IMR-90 (cell line): ENCODE data around the gene CFAP92. TPM values are rescaled to one million over a fixed set of nuclear protein-coding genes. Genes with fewer than 3 reads are reported as not detected.

Experiments
- ATAC-seq: fragments of 200-7000 bp; cut with Tn5 transposase; 2 replicates; pipeline ENCODE4 v1.9.1; 2020; ENCODE audit warnings: low read depth, mild to moderate bottlenecking, moderate library complexity
- BruUV-seq: library from RNA; stranded (reverse); fragments of 400-500 nt; replicated peaks from 2 replicates; lab custom pipeline; 2021; lab: Mats Ljungman, UMichigan
- CTCF ChIA-PET: fragments of 300-600 bp; formaldehyde crosslinking; extraction: SDS; loops from one replicate; lab custom pipeline; 2021; ENCODE audit warnings: antibody characterized with exemption; lab: Yijun Ruan, JAX
- POLR2A ChIA-PET: fragments of 300-600 bp; sonication (Branson Sonifier 250); formaldehyde crosslinking; loops from one replicate; lab custom pipeline; 2022; ENCODE audit warnings: antibody characterized with exemption; ENCODE audit not compliant: unreplicated experiment; lab: Charles Lee
- DNase-seq: peaks from one replicate; pipeline ENCODE4 v3.0.0; 2013
- H2AFZ ChIP-seq: replicated peaks from 2 replicates; pipeline ENCODE3; 2013; ENCODE audit warnings: low read length, mild to moderate bottlenecking; ENCODE audit not compliant: poor library complexity
- H2AK5ac ChIP-seq: 2 replicates; pipeline ENCODE4 v1.6.1; 2013; ENCODE audit warnings: low read depth, low read length, inconsistent platforms
- H2AK9ac ChIP-seq: replicated peaks from 2 replicates; pipeline ENCODE3; 2013; ENCODE audit warnings: mild to moderate bottlenecking, low read depth, low read length, moderate library complexity; ENCODE audit not compliant: poor library complexity
- H2BK120ac ChIP-seq: 2 replicates; pipeline ENCODE4 v1.6.1; 2013; ENCODE audit warnings: low read depth, low read length, inconsistent platforms
- H2BK15ac ChIP-seq: 3 replicates; pipeline ENCODE4 v1.6.1; 2013; ENCODE audit warnings: low read depth, low read length, inconsistent platforms
- H2BK20ac ChIP-seq: 2 replicates; pipeline ENCODE4 v1.6.1; 2013; ENCODE audit warnings: low read depth, mild to moderate bottlenecking, inconsistent platforms, low read length, moderate library complexity
- H2BK5ac ChIP-seq: 2 replicates; pipeline ENCODE4 v1.6.1; 2013; ENCODE audit warnings: mild to moderate bottlenecking, low read depth, low read length, inconsistent platforms; ENCODE audit not compliant: poor library complexity, severe bottlenecking
- H3K14ac ChIP-seq: replicated peaks from 2 replicates; pipeline ENCODE4 v1.6.1; 2013; ENCODE audit warnings: low read depth, low read length, inconsistent platforms
- H3K18ac ChIP-seq: 2 replicates; pipeline ENCODE4 v1.6.1; 2013; ENCODE audit warnings: low read depth, low read length, control low read depth
- H3K23ac ChIP-seq: 2 replicates; pipeline ENCODE4 v1.6.1; 2013; ENCODE audit warnings: low read depth, low read length, inconsistent platforms
- H3K27ac ChIP-seq: 2 replicates; pipeline ENCODE4 v1.5.1; 2013; ENCODE audit warnings: mild to moderate bottlenecking, control low read depth, low read length; ENCODE audit not compliant: insufficient read depth
- H3K27me3 ChIP-seq: 2 replicates; pipeline ENCODE4 v1.6.1; 2013; ENCODE audit warnings: low read length; ENCODE audit not compliant: control insufficient read depth, insufficient read depth
- H3K36me3 ChIP-seq: 2 replicates; pipeline ENCODE4 v1.6.1; 2013; ENCODE audit warnings: low read length, mixed read lengths; ENCODE audit not compliant: control insufficient read depth, insufficient read depth
- H3K4ac ChIP-seq: 2 replicates; pipeline ENCODE4 v1.6.1; 2013; ENCODE audit warnings: low read depth, low read length, inconsistent platforms
- H3K4me1 ChIP-seq: 2 replicates; pipeline ENCODE4 v1.6.1; 2013; ENCODE audit warnings: low read length, mixed read lengths; ENCODE audit not compliant: control insufficient read depth, insufficient read depth
- H3K4me2 ChIP-seq: 2 replicates; pipeline ENCODE4 v1.6.1; 2013; ENCODE audit warnings: low read depth, mild to moderate bottlenecking, control low read depth, low read length, moderate library complexity
- H3K4me3 ChIP-seq: 2 replicates; pipeline ENCODE4 v1.5.1; 2013; ENCODE audit warnings: low read depth, mild to moderate bottlenecking, control low read depth, low read length, moderate library complexity; ENCODE audit not compliant: insufficient read depth
- H3K56ac ChIP-seq: 2 replicates; pipeline ENCODE4 v1.6.1; 2013; ENCODE audit warnings: low read length, inconsistent platforms; ENCODE audit not compliant: insufficient read depth; ENCODE audit errors: extremely low read depth
- H3K79me1 ChIP-seq, 2 experiments: 2 replicates each; pipeline ENCODE4 v1.6.1; 2013; ENCODE audit warnings: low read length in 2 of 2, inconsistent platforms in 1 of 2, low read depth in 1 of 2
- H3K9ac ChIP-seq: 2 replicates; pipeline ENCODE4 v1.6.1; 2013; ENCODE audit warnings: low read depth, low read length, control low read depth
- H3K9me1 ChIP-seq: 2 replicates; pipeline ENCODE4 v1.6.1; 2013; ENCODE audit warnings: low read length, inconsistent platforms; ENCODE audit not compliant: insufficient read depth
- H3K9me3 ChIP-seq: 2 replicates; pipeline ENCODE4 v1.6.1; 2013; ENCODE audit warnings: low read length; ENCODE audit not compliant: control insufficient read depth, insufficient read depth
- H4K20me1 ChIP-seq: 2 replicates; pipeline ENCODE4 v1.6.1; 2013; ENCODE audit warnings: low read length, inconsistent platforms; ENCODE audit not compliant: insufficient read depth
- H4K5ac ChIP-seq: 2 replicates; pipeline ENCODE4 v1.6.1; 2013; ENCODE audit warnings: mild to moderate bottlenecking, low read depth, low read length, control low read depth
- H4K8ac ChIP-seq, 2 experiments: 2 replicates each; pipeline ENCODE4 v1.6.1; 2013; ENCODE audit warnings: low read depth in 2 of 2, low read length in 2 of 2, control low read depth in 1 of 2, inconsistent platforms in 1 of 2
- H4K91ac ChIP-seq: 2 replicates; pipeline ENCODE4 v1.6.1; 2013; ENCODE audit warnings: low read depth, low read length, inconsistent platforms; ENCODE audit not compliant: insufficient read depth
- BHLHE40 ChIP-seq: fragments of 150-350 bp; IDR thresholded peaks from 2 replicates; pipeline ENCODE4 v1.6.1; 2016; ENCODE audit warnings: mild to moderate bottlenecking, low read depth, low read length
- CHD1 ChIP-seq: IDR thresholded peaks from 2 replicates; pipeline ENCODE4 v1.6.1; 2012; ENCODE audit warnings: low read depth, low read length, improper control_type of control experiment
- MAFK ChIP-seq: IDR thresholded peaks from 2 replicates; pipeline ENCODE4 v1.6.1; 2012; ENCODE audit warnings: low read depth, low read length, improper control_type of control experiment
- SMC3 ChIP-seq: fragments of 150-350 bp; IDR thresholded peaks from 2 replicates; pipeline ENCODE4 v1.6.1; 2016; ENCODE audit warnings: low read depth, mild to moderate bottlenecking, antibody characterized with exemption, low read length, moderate library complexity
- WGBS, 2 experiments: methylation state at CpG; one replicate each; pipeline versions ENCODE4 v1.1.5 to v1.1.7; 2013; ENCODE audit warnings: missing lambda C conversion rate in 2 of 2; ENCODE audit not compliant: insufficient read length in 1 of 2; ENCODE audit errors: extremely low coverage in 2 of 2; 5-methylcytosine and 5-hydroxymethylcytosine counted together
- dilution Hi-C: fragments of 300-500 bp; cut with HindIII; formaldehyde crosslinking; loops from one replicate; pipeline ENCODE4 v1.14.3; 2018; ENCODE audit warnings: low sequenced_read_pairs; ENCODE audit not compliant: unreplicated experiment
- in situ Hi-C: fragments of 300-500 bp; cut with MboI; formaldehyde crosslinking; loops from 3 replicates; pipeline ENCODE4 v1.14.3; 2019; ENCODE audit warnings: low sequenced_read_pairs, inconsistent platforms, mixed read lengths
- intact Hi-C: fragments of 100-400 bp; cut with micrococcal nuclease; formaldehyde crosslinking; loops from 2 replicates; pipeline ENCODE4 v1.10.0; 2022
- polyA plus RNA-seq, 3 experiments: library from polyadenylated mRNA; depleted of rRNA; stranded (reverse); fragments of >200 nt; gene quantifications; 2 replicates each; pipeline ENCODE4 v1.2.3, GENCODE V29; 2012; ENCODE audit warnings: low replicate concordance in 1 of 3
- total RNA-seq: library from RNA; depleted of rRNA; stranded (reverse); fragments of >200 nt; gene quantifications from 2 replicates; pipeline ENCODE4 v1.2.3, GENCODE V29; 2012
- TF ChIP-seq, protein P1 (sequence below): fragments of 150-350 bp; IDR thresholded peaks from 2 replicates; pipeline ENCODE4 v1.6.1; 2016; ENCODE audit warnings: low read depth, mild to moderate bottlenecking, low read length, moderate library complexity, borderline replicate concordance

Gene CFAP92
- total and polyA plus RNA-seq, 2 of the 4 experiments (the other 2 are of a cell fraction) = not detected

DNA sequence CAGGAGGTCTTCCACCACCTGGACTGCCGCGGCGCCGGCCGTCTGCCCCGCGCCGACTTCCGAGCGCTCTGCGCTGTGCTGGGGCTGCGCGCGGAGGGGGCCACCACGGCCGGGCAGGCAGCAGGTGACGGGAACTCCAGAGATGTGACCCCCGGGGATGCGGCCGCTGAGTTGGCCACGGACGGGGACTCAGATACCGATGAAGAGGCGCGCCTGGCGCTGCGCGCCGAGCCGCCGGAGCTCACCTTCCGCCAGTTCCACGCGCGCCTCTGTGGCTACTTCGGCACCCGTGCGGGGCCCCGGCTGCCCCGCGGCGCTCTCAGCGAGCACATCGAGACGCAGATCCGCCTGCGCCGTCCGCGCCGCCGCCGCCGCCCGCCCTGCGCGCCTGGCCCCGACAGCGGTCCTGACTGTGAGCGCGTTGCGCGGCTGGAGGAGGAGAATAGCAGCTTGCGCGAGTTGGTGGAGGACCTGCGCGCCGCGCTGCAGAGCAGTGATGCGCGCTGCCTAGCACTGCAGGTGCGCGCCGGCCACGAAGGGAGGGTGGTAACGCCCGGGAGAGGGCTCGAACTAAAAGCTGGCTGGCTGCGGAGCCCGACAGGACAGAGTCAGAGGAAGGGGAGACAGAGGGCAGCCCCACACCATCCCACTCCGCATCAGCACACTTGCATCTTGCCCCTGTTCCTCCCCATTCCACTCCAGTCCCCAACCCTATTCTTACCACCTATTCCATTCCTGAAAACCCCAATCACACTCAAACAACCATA lies 8.1 kb upstream of the CFAP92 start:
- WGBS, 2 experiments = 2% methylated on average over 42 of the region's 81 CpGs; no CpG with 5 or more reads in 1 of the 2 experiments

More for the DNA sequence above, 8.1 kb upstream of the CFAP92 start:
- no peak overlapping the region for H3K4ac ChIP-seq
- no peak overlapping the region for H2BK5ac ChIP-seq
- dilution Hi-C loops = no loop called here
- H2BK15ac ChIP-seq = no peak overlapping the region
- H3K79me1 ChIP-seq = no peaks in the 10 kb centered on the region
- H3K9ac ChIP-seq = no peak overlapping the region
- H3K14ac ChIP-seq = no peak overlapping the region
- no peak overlapping the region for H3K27ac ChIP-seq
- intact Hi-C loops = no loop called here
- H4K5ac ChIP-seq = no peak overlapping the region
- no TSS peak for BruUV-seq
- DNase-seq = no peak
- H2BK120ac ChIP-seq = no peak overlapping the region
- no peaks in the 10 kb centered on the region for H4K20me1 ChIP-seq
- H3K4me2 ChIP-seq = peak overlapping the region; percentile 56
- H3K4me3 ChIP-seq = peak overlapping the region; percentile 21; the same call in 1 of the 2 replicates
- H3K23ac ChIP-seq = no peak overlapping the region
- no peak for TF ChIP-seq MAFK
- no peak for TF ChIP-seq SMC3
- TF ChIP-seq, protein P1, sequence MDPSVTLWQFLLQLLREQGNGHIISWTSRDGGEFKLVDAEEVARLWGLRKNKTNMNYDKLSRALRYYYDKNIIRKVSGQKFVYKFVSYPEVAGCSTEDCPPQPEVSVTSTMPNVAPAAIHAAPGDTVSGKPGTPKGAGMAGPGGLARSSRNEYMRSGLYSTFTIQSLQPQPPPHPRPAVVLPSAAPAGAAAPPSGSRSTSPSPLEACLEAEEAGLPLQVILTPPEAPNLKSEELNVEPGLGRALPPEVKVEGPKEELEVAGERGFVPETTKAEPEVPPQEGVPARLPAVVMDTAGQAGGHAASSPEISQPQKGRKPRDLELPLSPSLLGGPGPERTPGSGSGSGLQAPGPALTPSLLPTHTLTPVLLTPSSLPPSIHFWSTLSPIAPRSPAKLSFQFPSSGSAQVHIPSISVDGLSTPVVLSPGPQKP = no peak
- no peak for TF ChIP-seq CHD1
- TF ChIP-seq BHLHE40 = no peak
- H3K18ac ChIP-seq = no peak overlapping the region
- H4K91ac ChIP-seq = no peak overlapping the region
- no peak overlapping the region for H2AK9ac ChIP-seq
- peaks cover 69% of the 10 kb centered on the region for H3K27me3 ChIP-seq
- in situ Hi-C loops = no loop called here
- H4K8ac ChIP-seq = no peak overlapping the region
- CTCF ChIA-PET = no interaction called here
- no peak overlapping the region for H3K56ac ChIP-seq
- no peaks in the 10 kb centered on the region for H3K36me3 ChIP-seq
- H2AK5ac ChIP-seq = no peak overlapping the region
- peak overlapping the region; percentile 24 for H2AFZ ChIP-seq
- no peak overlapping the region for H2BK20ac ChIP-seq
- POLR2A ChIA-PET = no interaction called here
- H3K9me1 ChIP-seq = no peaks in the 10 kb centered on the region; the same call in 1 of the 2 replicates
- H3K9me3 ChIP-seq = no peaks in the 10 kb centered on the region
- ATAC-seq = peak; percentile 49
- H3K4me1 ChIP-seq = peaks cover 10% of the 10 kb centered on the region
